HepG2 (cell line): ENCODE measurements around the gene ZBTB46. TPM values are rescaled to one million over a fixed set of nuclear protein-coding genes. Genes with fewer than 3 reads are reported as not detected.

Experiments used
- ARID2 ChIP-seq: sonication (generic); formaldehyde crosslinking; IDR thresholded peaks from 2 replicates; pipeline ENCODE4 v1.8.1; 2022; ENCODE audit warnings: mild to moderate bottlenecking, missing genetic modification reagents, borderline replicate concordance
- BORCS8-MEF2B ChIP-seq: sonication (generic); formaldehyde crosslinking; IDR thresholded peaks from 2 replicates; pipeline ENCODE4 v1.8.0; 2022; ENCODE audit warnings: mild to moderate bottlenecking, missing genetic modification reagents
- CBFB ChIP-seq: sonication (generic); formaldehyde crosslinking; IDR thresholded peaks from 2 replicates; pipeline ENCODE4 v1.4.0; 2020; ENCODE audit warnings: missing genetic modification reagents
- FLYWCH1 ChIP-seq: sonication (generic); formaldehyde crosslinking; IDR thresholded peaks from 2 replicates; pipeline ENCODE4 v1.8.1; 2023; ENCODE audit warnings: mild to moderate bottlenecking, missing genetic modification reagents
- GATAD1 ChIP-seq: IDR thresholded peaks from 2 replicates; pipeline ENCODE4 v1.6.1; 2016; ENCODE audit warnings: missing genetic modification reagents, missing compliant biosample characterization
- HMGXB4 ChIP-seq, 2 experiments: sonication (generic) in 1 of 2; formaldehyde crosslinking in 1 of 2; IDR thresholded peaks; 2 replicates each; pipeline versions ENCODE4 v1.4.0 to v1.6.1; 2018 to 2020; ENCODE audit warnings: missing genetic modification reagents in 2 of 2, borderline replicate concordance in 1 of 2, low read depth in 1 of 2, mild to moderate bottlenecking in 1 of 2, missing biosample characterization in 1 of 2
- KMT2A ChIP-seq: sonication (generic); formaldehyde crosslinking; IDR thresholded peaks from 2 replicates; pipeline ENCODE4 v1.4.0; 2020; ENCODE audit warnings: missing genetic modification reagents
- NFYB ChIP-seq: sonication (generic); formaldehyde crosslinking; IDR thresholded peaks from 2 replicates; pipeline ENCODE4 v1.4.0; 2020; ENCODE audit warnings: missing genetic modification reagents
- PAF1 ChIP-seq: IDR thresholded peaks from 2 replicates; pipeline ENCODE4 v1.6.1; 2016; ENCODE audit warnings: missing genetic modification reagents, missing compliant biosample characterization
- PRDM4 ChIP-seq: sonication (generic); formaldehyde crosslinking; IDR thresholded peaks from 2 replicates; pipeline ENCODE4 v1.9.0; 2021; ENCODE audit warnings: missing genetic modification reagents, borderline replicate concordance
- RARA ChIP-seq: IDR thresholded peaks from 2 replicates; pipeline ENCODE4 v1.6.1; 2016; ENCODE audit warnings: missing genetic modification reagents, missing compliant biosample characterization
- SALL1 ChIP-seq: sonication (generic); formaldehyde crosslinking; IDR thresholded peaks from 2 replicates; pipeline ENCODE4 v1.8.0; 2022; ENCODE audit warnings: mild to moderate bottlenecking, missing genetic modification reagents
- SP5 ChIP-seq: IDR thresholded peaks from 2 replicates; pipeline ENCODE4 v1.6.1; 2016; ENCODE audit warnings: low read depth, borderline replicate concordance
- ZBTB44 ChIP-seq: sonication (generic); formaldehyde crosslinking; IDR thresholded peaks from 2 replicates; pipeline ENCODE4 v1.4.0; 2020; ENCODE audit warnings: missing genetic modification reagents
- ZMYM4 ChIP-seq: sonication (generic); formaldehyde crosslinking; IDR thresholded peaks from 2 replicates; pipeline ENCODE4 v1.8.1; 2023; ENCODE audit warnings: mild to moderate bottlenecking, missing genetic modification reagents
- ZNF264 ChIP-seq: sonication (generic); formaldehyde crosslinking; IDR thresholded peaks from 2 replicates; pipeline ENCODE4 v1.4.0; 2020; ENCODE audit warnings: missing genetic modification reagents
- ZNF326 ChIP-seq: sonication (generic); formaldehyde crosslinking; IDR thresholded peaks from 2 replicates; pipeline ENCODE4 v1.4.0; 2020; ENCODE audit warnings: missing genetic modification reagents, borderline replicate concordance
- ZNF367 ChIP-seq: sonication (generic); formaldehyde crosslinking; IDR thresholded peaks from 2 replicates; pipeline ENCODE4 v1.4.0; 2020; ENCODE audit warnings: missing genetic modification reagents, borderline replicate concordance
- ZNF446 ChIP-seq: sonication (generic); formaldehyde crosslinking; IDR thresholded peaks from 2 replicates; pipeline ENCODE4 v1.5.0; 2020; ENCODE audit warnings: mild to moderate bottlenecking, missing genetic modification reagents
- ZNF547 ChIP-seq: sonication (generic); formaldehyde crosslinking; IDR thresholded peaks from 2 replicates; pipeline ENCODE4 v1.5.1; 2020; ENCODE audit warnings: mild to moderate bottlenecking, missing genetic modification reagents
- ZNF567 ChIP-seq: sonication (generic); formaldehyde crosslinking; IDR thresholded peaks from 2 replicates; pipeline ENCODE4 v1.8.1; 2023; ENCODE audit warnings: mild to moderate bottlenecking, missing genetic modification reagents, borderline replicate concordance
- ZNF746 ChIP-seq: sonication (generic); formaldehyde crosslinking; IDR thresholded peaks from 2 replicates; pipeline ENCODE4 v1.8.0; 2022; ENCODE audit warnings: mild to moderate bottlenecking, missing genetic modification reagents
- ZNF761 ChIP-seq: sonication (generic); formaldehyde crosslinking; conservative IDR thresholded peaks from 2 replicates; pipeline ENCODE4 v1.4.0; 2020; ENCODE audit warnings: mild to moderate bottlenecking, missing genetic modification reagents
- ZSCAN12 ChIP-seq: sonication (generic); formaldehyde crosslinking; IDR thresholded peaks from 2 replicates; pipeline ENCODE4 v1.9.0; 2021; ENCODE audit warnings: mild to moderate bottlenecking, missing genetic modification reagents
- ZSCAN21 ChIP-seq: sonication (generic); formaldehyde crosslinking; IDR thresholded peaks from 2 replicates; pipeline ENCODE4 v1.8.0; 2022; ENCODE audit warnings: mild to moderate bottlenecking, missing genetic modification reagents, moderate library complexity, borderline replicate concordance
- polyA plus RNA-seq, 8 experiments: library from polyadenylated mRNA; depleted of rRNA in 3 of 8; stranded (reverse) in 7 of 8; unstranded in 1 of 8; fragments of >200 nt; fragmentation: Illumina TruSeq in 4 of 8; extraction: Trizol in 4 of 8; gene quantifications; 2 replicates each; pipeline versions ENCODE4 v1.2.1 to v1.2.3, GENCODE V29; 2011 to 2016; ENCODE audit warnings: low read depth in 4 of 8, missing spikeins in 1 of 8, mixed read lengths in 1 of 8; ENCODE audit not compliant: insufficient read depth in 1 of 8
- total RNA-seq, 5 experiments: library from RNA; depleted of rRNA; stranded (reverse); fragments of >200 nt; fragmentation: Illumina TruSeq; extraction: Trizol; gene quantifications; 2 replicates each; pipeline ENCODE4 v1.2.3, GENCODE V29; 2016; ENCODE audit warnings: low read depth in 1 of 5

ZBTB46 gene
- total and polyA plus RNA-seq, 2 of the 13 experiments (the other 11 are each of a cell fraction or from before 2014, with no cell fraction given) = 1.6 to 13.5 TPM

GRCh38 chr20:63863798-63864544 is 32.9 kb upstream of the ZBTB46 start (continued):
- TF ChIP-seq FLYWCH1 (CRISPR knock-in tag) (no peak), PAF1 (CRISPR knock-in tag) (0 out of 2 replicates have a peak, but pooled peaks have one; percentile 33), SALL1 (peak; percentile 91), ZNF547 (CRISPR knock-in tag) (0 out of 2 replicates have a peak, but pooled peaks have one; percentile 47), ZSCAN21 (CRISPR knock-in tag) (no peak), RARA (CRISPR knock-in tag) (peak; percentile 56), ZNF264 (CRISPR knock-in tag) (no peak; the same call in 1 of the 2 replicates), ZNF446 (CRISPR knock-in tag) (no peak; the same call in 1 of the 2 replicates), ZNF326 (no peak), CBFB (CRISPR knock-in tag) (peak; percentile 77), ARID2 (no peak; the same call in 1 of the 2 replicates), NFYB (CRISPR knock-in tag) (no peak; the same call in 1 of the 2 replicates), ZSCAN12 (CRISPR knock-in tag) (0 out of 2 replicates have a peak, but pooled peaks have one; percentile 15), HMGXB4 (CRISPR knock-in tag; IDR thresholded peaks at IDR 0.05; ENCODE audit: borderline replicate concordance in 1 of 2, low read depth in 1 of 2) (peak; percentile 95 to 97), ZNF761 (CRISPR knock-in tag) (peak; percentile 80; the same call in 1 of the 2 replicates), PRDM4 (peak; percentile 85; the same call in 1 of the 2 replicates), ZNF746 (peak; percentile 88), GATAD1 (CRISPR knock-in tag) (peak; percentile 93), ZMYM4 (CRISPR knock-in tag) (peak; percentile 82), ZNF367 (CRISPR knock-in tag) (no peak), BORCS8-MEF2B (CRISPR knock-in tag) (peak; percentile 68), SP5 (CRISPR knock-in tag) (peak; percentile 49; the same call in 1 of the 2 replicates), ZNF567 (no peak), ZBTB44 (CRISPR knock-in tag) (no peak), KMT2A (CRISPR knock-in tag) (peak; percentile 83)
